ENCODE data around the gene TF. TPM values are rescaled to one million over a fixed set of nuclear protein-coding genes. Genes with fewer than 3 reads are reported as not detected.

TF gene
- total and polyA plus RNA-seq, 2 experiments from 2014 or later: 0.05 TPM; not detected in 1

- Histone ChIP-seq H3K4me2 (ENCODE audit: unreplicated experiment) (no peak overlapping the region), H3K9me3 (ENCODE audit: low read depth) (no peaks in the 10 kb centered on the region), H3K27ac (no peak overlapping the region), H3F3A (ENCODE audit: insufficient read depth) (no peaks in the 10 kb centered on the region), H3K79me2 (ENCODE audit: insufficient read depth) (no peaks in the 10 kb centered on the region), H3K4me1 (ENCODE audit: insufficient read depth) (no peaks in the 10 kb centered on the region), H3K9ac (no peak overlapping the region), H2AFZ (no peak overlapping the region), H3K4me3 (no peak overlapping the region), H3K36me3 (ENCODE audit: low read depth) (no peaks in the 10 kb centered on the region), H3K9me2 (ENCODE audit: insufficient read depth) (no peaks in the 10 kb centered on the region), H3K27me3 (replicated peaks; ENCODE audit: insufficient read depth) (peaks cover 43% of the 10 kb centered on the region), H4K20me1 (ENCODE audit: insufficient read depth) (no peaks in the 10 kb centered on the region)
- DNase-seq: no peak
- TF ChIP-seq EZH2phosphoT487 (IDR thresholded peaks at IDR 0.05; ENCODE audit: insufficient read depth, low read depth) (no peak), EZH2 (IDR thresholded peaks at IDR 0.05; ENCODE audit: insufficient read depth, poor library complexity, severe bottlenecking) (no peak)
- 42 to 44% methylated on average over 8 of the region's 8 CpGs for WGBS, 2 experiments (ENCODE audit: low coverage in 1 of 2, low lambda C conversion rate in 2 of 2, missing lambda C conversion rate in 2 of 2)
- in situ Hi-C loops (cut with MboI): no loop called here
These were observed 496 bp downstream of the TF start for GRCh38 chr3:133746712-133747066.

DNA sequence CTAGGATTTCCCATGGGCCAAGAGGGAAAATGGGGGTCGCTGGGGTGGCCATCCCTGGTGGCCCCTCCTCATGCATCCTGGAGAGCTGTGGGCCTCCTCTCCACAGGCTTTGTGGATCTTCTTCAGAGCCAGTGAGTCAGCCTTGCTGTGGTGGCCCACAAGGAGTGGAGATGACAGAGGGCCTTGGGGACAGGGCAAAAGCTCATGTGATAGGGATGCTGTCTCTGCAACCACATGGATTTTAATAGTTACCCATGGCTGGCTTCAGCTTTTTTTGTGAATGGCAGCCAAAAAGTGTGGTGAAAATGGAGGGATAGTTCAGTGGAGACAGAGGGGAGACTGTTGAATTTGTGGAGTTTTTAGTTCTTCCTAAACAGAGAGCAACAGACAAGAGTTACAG, 1.2 kb downstream of the TF start:
- DNase-seq: no peak
- H3K9ac ChIP-seq: no peak overlapping the region
- peaks cover 39% of the 10 kb centered on the region for H3K27me3 ChIP-seq (replicated peaks; ENCODE audit: insufficient read depth)
- no peaks in the 10 kb centered on the region for H3K36me3 ChIP-seq (ENCODE audit: low read depth)
- TF ChIP-seq EZH2 (IDR thresholded peaks at IDR 0.05; ENCODE audit: insufficient read depth, poor library complexity, severe bottlenecking) (no peak), EZH2phosphoT487 (IDR thresholded peaks at IDR 0.05; ENCODE audit: insufficient read depth, low read depth) (no peak)
- no peaks in the 10 kb centered on the region for H3K79me2 ChIP-seq (ENCODE audit: insufficient read depth)
- H4K20me1 ChIP-seq (ENCODE audit: insufficient read depth): no peaks in the 10 kb centered on the region
- WGBS, 2 experiments (ENCODE audit: low coverage in 1 of 2, low lambda C conversion rate in 2 of 2, missing lambda C conversion rate in 2 of 2): 10 to 23% methylated on average over 1 of the region's 1 CpG
- no peak overlapping the region for H3K27ac ChIP-seq
- H3K9me2 ChIP-seq (ENCODE audit: insufficient read depth): no peaks in the 10 kb centered on the region
- in situ Hi-C loops (cut with MboI): no loop called here
- no peak overlapping the region for H3K4me3 ChIP-seq
- no peak overlapping the region for H2AFZ ChIP-seq
- no peak overlapping the region for H3K4me2 ChIP-seq (ENCODE audit: unreplicated experiment)
- no peaks in the 10 kb centered on the region for H3K4me1 ChIP-seq (ENCODE audit: insufficient read depth)
- H3F3A ChIP-seq (ENCODE audit: insufficient read depth): no peaks in the 10 kb centered on the region
- no peaks in the 10 kb centered on the region for H3K9me3 ChIP-seq (ENCODE audit: low read depth)

DNA sequence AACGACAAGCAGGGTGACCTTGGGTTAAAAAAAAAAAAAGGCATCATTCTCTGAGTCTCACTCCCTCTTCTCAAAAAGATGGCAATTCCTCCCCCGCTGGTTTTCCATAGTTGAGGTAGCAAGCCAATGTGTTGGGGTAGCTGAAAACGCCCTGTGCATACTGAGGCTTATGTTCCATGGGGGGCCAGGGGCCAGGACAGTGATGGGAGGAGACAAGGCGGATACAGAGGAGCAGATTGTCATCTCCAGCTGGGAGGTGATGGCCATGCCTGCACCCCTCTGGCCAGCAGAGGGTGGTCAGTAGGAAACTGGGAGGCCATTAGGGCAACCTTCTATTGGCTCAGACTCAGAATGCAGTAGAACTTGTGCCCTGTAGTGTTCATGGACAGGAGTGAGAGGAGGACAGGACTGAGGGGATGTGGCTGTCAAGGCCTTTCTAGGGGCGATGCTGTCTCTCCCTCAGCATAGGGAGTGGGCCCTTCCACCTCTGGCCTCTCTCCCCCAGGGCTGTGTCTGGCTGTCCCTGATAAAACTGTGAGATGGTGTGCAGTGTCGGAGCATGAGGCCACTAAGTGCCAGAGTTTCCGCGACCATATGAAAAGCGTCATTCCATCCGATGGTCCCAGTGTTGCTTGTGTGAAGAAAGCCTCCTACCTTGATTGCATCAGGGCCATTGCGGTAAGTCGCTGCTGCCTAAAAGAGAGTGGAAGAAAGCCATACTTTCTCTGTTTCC, 1.9 kb downstream of the TF start:
- no peaks in the 10 kb centered on the region for H3K79me2 ChIP-seq (ENCODE audit: insufficient read depth)
- peaks cover 37% of the 10 kb centered on the region for H3K27me3 ChIP-seq (replicated peaks; ENCODE audit: insufficient read depth)
- in situ Hi-C loops (cut with MboI): no loop called here

DNA sequence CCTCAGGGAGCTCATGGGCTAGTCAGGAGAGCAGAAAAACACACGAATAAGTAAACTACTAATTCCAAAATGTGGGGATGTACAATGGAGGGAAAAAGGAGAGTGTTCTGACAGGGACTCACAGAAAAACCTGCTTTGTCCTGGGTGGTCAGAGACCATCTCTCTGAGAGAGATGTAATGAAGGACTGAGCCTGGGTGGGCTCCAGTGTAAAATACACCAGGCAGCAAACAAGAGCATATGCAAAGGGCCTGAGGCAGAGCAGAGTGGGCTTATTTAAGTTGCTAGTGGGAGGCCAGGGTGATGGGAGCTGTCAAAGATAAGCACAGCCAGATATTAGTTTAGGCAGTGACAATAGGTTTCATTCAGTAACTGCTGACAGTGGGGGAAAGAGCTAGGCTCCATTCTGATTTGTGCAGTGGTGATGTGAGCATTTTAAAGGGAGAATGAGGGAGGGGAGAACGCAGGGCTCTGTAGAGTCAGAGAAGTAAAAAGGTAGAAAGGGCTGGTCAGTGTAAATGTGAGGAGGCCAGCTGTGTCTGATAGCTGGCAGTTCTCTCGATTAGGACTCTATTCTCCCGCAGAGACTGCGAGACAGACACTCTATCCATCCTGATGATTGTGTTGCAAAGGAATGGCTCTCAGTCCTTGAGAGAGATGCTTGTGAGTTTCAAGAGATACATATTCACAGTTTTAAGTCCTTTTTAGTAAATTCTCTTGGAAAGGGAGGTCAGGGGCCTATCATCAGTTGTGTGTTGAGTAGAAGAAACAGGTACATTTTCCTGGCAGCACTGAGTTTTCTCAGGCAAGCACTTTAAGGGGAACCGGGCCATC, 3.5 kb downstream of the TF start:
- H3K79me2 ChIP-seq (ENCODE audit: insufficient read depth): no peaks in the 10 kb centered on the region
- H2AFZ ChIP-seq: no peak overlapping the region
- H3K4me2 ChIP-seq (ENCODE audit: unreplicated experiment): no peak overlapping the region
- H3K27ac ChIP-seq: no peak overlapping the region
- DNase-seq: no peak
- no peak overlapping the region for H3K9ac ChIP-seq
- no peak overlapping the region for H3K4me3 ChIP-seq
- H3K4me1 ChIP-seq (ENCODE audit: insufficient read depth): no peaks in the 10 kb centered on the region
- in situ Hi-C loops (cut with MboI): no loop called here
- H4K20me1 ChIP-seq (ENCODE audit: insufficient read depth): no peaks in the 10 kb centered on the region
- no peaks in the 10 kb centered on the region for H3K9me2 ChIP-seq (ENCODE audit: insufficient read depth)
- H3F3A ChIP-seq (ENCODE audit: insufficient read depth): no peaks in the 10 kb centered on the region
- 44 to 46% methylated on average over 6 of the region's 6 CpGs for WGBS, 2 experiments (ENCODE audit: low coverage in 1 of 2, low lambda C conversion rate in 2 of 2, missing lambda C conversion rate in 2 of 2)
- H3K9me3 ChIP-seq (ENCODE audit: low read depth): no peaks in the 10 kb centered on the region
- peaks cover 32% of the 10 kb centered on the region for H3K27me3 ChIP-seq (replicated peaks; ENCODE audit: insufficient read depth)
- no peaks in the 10 kb centered on the region for H3K36me3 ChIP-seq (ENCODE audit: low read depth)
- TF ChIP-seq EZH2phosphoT487 (IDR thresholded peaks at IDR 0.05; ENCODE audit: insufficient read depth, low read depth): no peak
- TF ChIP-seq EZH2 (IDR thresholded peaks at IDR 0.05; ENCODE audit: insufficient read depth, poor library complexity, severe bottlenecking): no peak

More for the DNA sequence above, 1.9 kb downstream of the TF start:
- 72 to 76% methylated on average over 12 of the region's 12 CpGs for WGBS, 2 experiments (ENCODE audit: low coverage in 1 of 2, low lambda C conversion rate in 2 of 2, missing lambda C conversion rate in 2 of 2)
- H3K9ac ChIP-seq: no peak overlapping the region
- DNase-seq: no peak
- H3K4me1 ChIP-seq (ENCODE audit: insufficient read depth): no peaks in the 10 kb centered on the region
- H3K36me3 ChIP-seq (ENCODE audit: low read depth): no peaks in the 10 kb centered on the region
- no peak for TF ChIP-seq EZH2phosphoT487 (IDR thresholded peaks at IDR 0.05; ENCODE audit: insufficient read depth, low read depth)
- TF ChIP-seq EZH2 (IDR thresholded peaks at IDR 0.05; ENCODE audit: insufficient read depth, poor library complexity, severe bottlenecking): no peak
- no peak overlapping the region for H2AFZ ChIP-seq
- no peaks in the 10 kb centered on the region for H3F3A ChIP-seq (ENCODE audit: insufficient read depth)
- no peak overlapping the region for H3K27ac ChIP-seq
- no peak overlapping the region for H3K4me3 ChIP-seq
- H3K9me2 ChIP-seq (ENCODE audit: insufficient read depth): no peaks in the 10 kb centered on the region
- no peaks in the 10 kb centered on the region for H3K9me3 ChIP-seq (ENCODE audit: low read depth)
- H3K4me2 ChIP-seq (ENCODE audit: unreplicated experiment): no peak overlapping the region
- no peaks in the 10 kb centered on the region for H4K20me1 ChIP-seq (ENCODE audit: insufficient read depth)

Data from GM23248 (cell line).